K562 (cell line): ENCODE data around the gene CLCF1. TPM values are rescaled to one million over a fixed set of nuclear protein-coding genes. Genes with fewer than 3 reads are reported as not detected.

Experiments
- BRD9 ChIP-seq: fragments of 450-650 bp; IDR thresholded peaks from 2 replicates; pipeline ENCODE4 v1.6.1; 2018; ENCODE audit warnings: low read depth; ENCODE audit not compliant: partially characterized antibody
- CBX5 ChIP-seq: IDR thresholded peaks from 2 replicates; pipeline ENCODE4 v1.6.1; 2014; ENCODE audit warnings: low read depth, borderline replicate concordance
- CEBPG ChIP-seq, 3 experiments: fragments of 200-800 bp in 1 of 3; sonication (Bioruptor generic) in 1 of 3; sonication (generic) in 1 of 3; formaldehyde crosslinking in 1 of 3; IDR thresholded peaks in 2 of 3; conservative IDR thresholded peaks in 1 of 3; 2 replicates each; pipeline versions ENCODE4 v1.6.1 to v1.8.0; 2016 to 2022; ENCODE audit warnings: missing compliant biosample characterization in 2 of 3, missing genetic modification characterization in 2 of 3, mild to moderate bottlenecking in 1 of 3, missing genetic modification reagents in 1 of 3
- CSDE1 ChIP-seq, 2 experiments: fragments of 450-650 bp; IDR thresholded peaks; 2 replicates each; pipeline ENCODE4 v1.6.1; 2016; ENCODE audit warnings: mild to moderate bottlenecking in 1 of 2
- ETV5 ChIP-seq: sonication (generic); formaldehyde crosslinking; IDR thresholded peaks from 2 replicates; pipeline ENCODE4 v1.4.0; 2020; ENCODE audit warnings: low read depth, mild to moderate bottlenecking, missing genetic modification reagents
- FOXK2 ChIP-seq, 2 experiments: fragments of 450-650 bp; IDR thresholded peaks in 1 of 2; conservative IDR thresholded peaks in 1 of 2; 2 replicates each; pipeline ENCODE4 v1.6.1; 2016; ENCODE audit warnings: low read depth in 2 of 2, mild to moderate bottlenecking in 1 of 2
- GABPB1 ChIP-seq: sonication (generic); formaldehyde crosslinking; IDR thresholded peaks from 2 replicates; pipeline ENCODE4 v1.8.0; 2022; ENCODE audit warnings: mild to moderate bottlenecking, missing genetic modification reagents
- HNRNPL ChIP-seq: fragments of 200-400 bp; formaldehyde crosslinking; IDR thresholded peaks from 2 replicates; pipeline ENCODE4 v1.6.1; 2017; ENCODE audit warnings: low read depth, mild to moderate bottlenecking, low read length
- MBD2 ChIP-seq: sonication (generic); IDR thresholded peaks from 2 replicates; pipeline ENCODE4 v1.6.1; 2016; ENCODE audit warnings: low read depth, borderline replicate concordance
- MEIS2 ChIP-seq: fragments of 450-650 bp; IDR thresholded peaks from 2 replicates; pipeline ENCODE4 v1.6.1; 2014; ENCODE audit warnings: mild to moderate bottlenecking; ENCODE audit not compliant: partially characterized antibody
- PHB ChIP-seq: fragments of 250-450 bp; sonication (Bioruptor Pico); IDR thresholded peaks from 2 replicates; pipeline ENCODE4 v1.5.0; 2021
- SOX6 ChIP-seq: fragments of 450-650 bp; IDR thresholded peaks from 2 replicates; pipeline ENCODE4 v1.6.1; 2014; ENCODE audit warnings: mild to moderate bottlenecking
- SP1 ChIP-seq: sonication (generic); formaldehyde crosslinking; IDR thresholded peaks from 2 replicates; pipeline ENCODE4 v1.8.1; 2022; ENCODE audit warnings: mild to moderate bottlenecking, missing genetic modification reagents
- SREBF1 ChIP-seq: fragments of 150-350 bp; IDR thresholded peaks from 2 replicates; pipeline ENCODE4 v1.6.1; 2014; ENCODE audit warnings: antibody characterized with exemption, low read depth, low read length, borderline replicate concordance
- TAF1 ChIP-seq: IDR thresholded peaks from 2 replicates; pipeline ENCODE4 v1.6.1; 2011; ENCODE audit warnings: mild to moderate bottlenecking, low read length, moderate library complexity; ENCODE audit not compliant: insufficient read depth, control insufficient read depth, severe bottlenecking; ENCODE audit errors: extremely low read depth
- TRIM24 ChIP-seq, 2 experiments: fragments of 450-650 bp; IDR thresholded peaks; 2 replicates each; pipeline ENCODE4 v1.6.1; 2016
- ZBTB7A ChIP-seq: IDR thresholded peaks from 2 replicates; pipeline ENCODE4 v1.6.1; 2011; ENCODE audit warnings: low read depth, mild to moderate bottlenecking, low read length, moderate library complexity, borderline replicate concordance; ENCODE audit not compliant: control insufficient read depth
- ZNF408 ChIP-seq: fragments of 250-450 bp; sonication (Bioruptor Pico); IDR thresholded peaks from 2 replicates; pipeline ENCODE4 v1.4.0; 2020; ENCODE audit warnings: low read depth, mild to moderate bottlenecking, moderate library complexity
- polyA plus RNA-seq, 8 experiments: library from polyadenylated mRNA; depleted of rRNA in 4 of 8; stranded (reverse) in 5 of 8; unstranded in 3 of 8; fragments of >200 nt; fragmentation: Nextera tagmentation in 2 of 8; fragmentation: Illumina TruSeq in 1 of 8; extraction: Ambion mirVana in 2 of 8; extraction: Trizol in 1 of 8; gene quantifications; 2 replicates each; pipeline versions ENCODE4 v1.2.1 to v1.2.3, GENCODE V29; 2011 to 2014; ENCODE audit warnings: inconsistent platforms in 1 of 8, missing spikeins in 1 of 8
- total RNA-seq, 7 experiments: library from RNA; depleted of rRNA in 6 of 7; stranded (reverse); fragments of >200 nt in 6 of 7; fragmentation: Illumina TruSeq in 2 of 7; extraction: Trizol in 2 of 7; gene quantifications; 2 replicates each; pipeline versions ENCODE4 v1.2.1 to v1.2.3, GENCODE V29; 2011 to 2021; ENCODE audit warnings: low replicate concordance in 1 of 7
- TF ChIP-seq, protein P1 (sequence below): fragments of 450-650 bp; conservative IDR thresholded peaks from 2 replicates; pipeline ENCODE4 v1.6.1; 2016; ENCODE audit warnings: missing genetic modification characterization, low read depth, mild to moderate bottlenecking, control low read depth, missing compliant biosample characterization
- TF ChIP-seq, protein P2 (sequence below): fragments of 450-650 bp; IDR thresholded peaks from 2 replicates; pipeline ENCODE4 v1.6.1; 2016; ENCODE audit warnings: antibody characterized with exemption
- TF ChIP-seq, protein P3 (sequence below): sonication (generic); formaldehyde crosslinking; IDR thresholded peaks from 2 replicates; pipeline ENCODE4 v1.8.1; 2023; ENCODE audit warnings: mild to moderate bottlenecking, missing genetic modification reagents

Gene CLCF1
- total and polyA plus RNA-seq, 9 of the 15 experiments (the other 6 are each of a cell fraction or from before 2014, with no cell fraction given) = 0.49 to 5.8 (median 3.0) TPM

DNA sequence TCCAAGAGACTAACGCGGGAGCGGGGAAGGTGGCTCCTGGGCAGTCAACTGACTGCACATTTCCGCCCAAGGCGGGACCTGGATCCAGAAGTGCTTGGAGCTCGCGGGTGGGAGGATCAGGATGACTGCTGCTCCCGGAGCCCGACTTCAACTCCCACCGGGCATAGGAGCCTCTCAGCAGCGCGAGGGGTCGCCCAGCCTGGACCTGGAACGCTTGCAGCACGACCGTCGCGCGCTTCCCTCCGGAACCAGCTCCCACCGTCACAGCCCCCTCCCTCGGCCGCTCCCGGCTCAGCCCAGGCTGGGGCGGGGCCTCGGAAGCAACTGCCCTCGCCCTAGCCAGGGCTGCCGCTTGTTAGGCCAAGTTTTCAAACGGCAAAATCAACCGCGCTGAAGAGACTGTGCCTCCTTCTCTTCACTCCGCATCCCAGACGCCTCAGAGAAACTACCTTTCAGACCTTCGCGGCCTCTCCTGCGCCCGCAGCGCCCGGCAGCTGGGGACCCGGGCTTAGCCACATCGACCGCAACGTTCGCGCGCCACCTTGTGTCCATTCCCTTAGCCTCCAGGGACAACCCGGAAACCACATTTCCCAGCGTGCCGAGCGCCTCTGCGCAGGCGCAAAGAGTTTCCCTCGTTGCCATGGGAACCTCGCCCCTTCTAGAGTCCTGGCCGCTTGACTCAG, 56.1 kb downstream of the CLCF1 start (continued):
- TF ChIP-seq, protein P1, sequence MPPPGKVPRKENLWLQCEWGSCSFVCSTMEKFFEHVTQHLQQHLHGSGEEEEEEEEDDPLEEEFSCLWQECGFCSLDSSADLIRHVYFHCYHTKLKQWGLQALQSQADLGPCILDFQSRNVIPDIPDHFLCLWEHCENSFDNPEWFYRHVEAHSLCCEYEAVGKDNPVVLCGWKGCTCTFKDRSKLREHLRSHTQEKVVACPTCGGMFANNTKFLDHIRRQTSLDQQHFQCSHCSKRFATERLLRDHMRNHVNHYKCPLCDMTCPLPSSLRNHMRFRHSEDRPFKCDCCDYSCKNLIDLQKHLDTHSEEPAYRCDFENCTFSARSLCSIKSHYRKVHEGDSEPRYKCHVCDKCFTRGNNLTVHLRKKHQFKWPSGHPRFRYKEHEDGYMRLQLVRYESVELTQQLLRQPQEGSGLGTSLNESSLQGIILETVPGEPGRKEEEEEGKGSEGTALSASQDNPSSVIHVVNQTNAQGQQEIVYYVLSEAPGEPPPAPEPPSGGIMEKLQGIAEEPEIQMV = 0 out of 2 replicates have a peak, but pooled peaks have one; percentile 36
- TF ChIP-seq CSDE1 (IDR thresholded peaks at IDR 0.05) (peak in 1 of 2 experiments; percentile 98; a peak in 2 of 4 replicates), CBX5 (no peak), MBD2 (peak; percentile 70; the same call in 1 of the 2 replicates), MEIS2 (peak; percentile 81), SREBF1 (peak; percentile 50; the same call in 1 of the 2 replicates), TAF1 (peak; percentile 40), SP1 (peak; percentile 93), FOXK2 (conservative IDR thresholded peaks at IDR 0.05 in 1 of 2, IDR thresholded peaks at IDR 0.05 in 1 of 2; ENCODE audit: low read depth in 2 of 2) (peak in 1 of 2 experiments; percentile 32; a peak in 2 of 4 replicates), SOX6 (peak; percentile 63; the same call in 1 of the 2 replicates), BRD9 (peak; percentile 99), GABPB1 (peak; percentile 86), HNRNPL (0 out of 2 replicates have a peak, but pooled peaks have one; percentile 52), TRIM24 (IDR thresholded peaks at IDR 0.05) (peak in 1 of 2 experiments; percentile 50; a peak in 1 of 4 replicates), ETV5 (CRISPR knock-in tag) (peak; percentile 88), PHB (CRISPR knock-in tag) (peak; percentile 14; the same call in 1 of the 2 replicates), ZNF408 (CRISPR knock-in tag) (no peak), CEBPG (CRISPR knock-in tag; IDR thresholded peaks at IDR 0.05) (no peak), CEBPG (tag; conservative IDR thresholded peaks at IDR 0.05 in 1 of 2, IDR thresholded peaks at IDR 0.05 in 1 of 2) (no peak), ZBTB7A (peak; percentile 80; the same call in 1 of the 2 replicates)
- TF ChIP-seq, protein P2, sequence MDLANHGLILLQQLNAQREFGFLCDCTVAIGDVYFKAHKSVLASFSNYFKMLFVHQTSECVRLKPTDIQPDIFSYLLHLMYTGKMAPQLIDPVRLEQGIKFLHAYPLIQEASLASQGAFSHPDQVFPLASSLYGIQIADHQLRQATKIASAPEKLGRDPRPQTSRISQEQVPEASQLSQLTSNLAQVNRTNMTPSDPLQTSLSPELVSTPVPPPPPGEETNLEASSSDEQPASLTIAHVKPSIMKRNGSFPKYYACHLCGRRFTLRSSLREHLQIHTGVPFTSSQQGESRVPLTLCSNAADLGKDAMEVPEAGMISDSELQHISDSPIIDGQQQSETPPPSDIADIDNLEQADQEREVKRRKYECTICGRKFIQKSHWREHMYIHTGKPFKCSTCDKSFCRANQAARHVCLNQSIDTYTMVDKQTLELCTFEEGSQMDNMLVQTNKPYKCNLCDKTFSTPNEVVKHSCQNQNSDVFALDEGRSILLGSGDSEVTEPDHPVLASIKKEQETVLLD = peak; percentile 97
- TF ChIP-seq, protein P3, sequence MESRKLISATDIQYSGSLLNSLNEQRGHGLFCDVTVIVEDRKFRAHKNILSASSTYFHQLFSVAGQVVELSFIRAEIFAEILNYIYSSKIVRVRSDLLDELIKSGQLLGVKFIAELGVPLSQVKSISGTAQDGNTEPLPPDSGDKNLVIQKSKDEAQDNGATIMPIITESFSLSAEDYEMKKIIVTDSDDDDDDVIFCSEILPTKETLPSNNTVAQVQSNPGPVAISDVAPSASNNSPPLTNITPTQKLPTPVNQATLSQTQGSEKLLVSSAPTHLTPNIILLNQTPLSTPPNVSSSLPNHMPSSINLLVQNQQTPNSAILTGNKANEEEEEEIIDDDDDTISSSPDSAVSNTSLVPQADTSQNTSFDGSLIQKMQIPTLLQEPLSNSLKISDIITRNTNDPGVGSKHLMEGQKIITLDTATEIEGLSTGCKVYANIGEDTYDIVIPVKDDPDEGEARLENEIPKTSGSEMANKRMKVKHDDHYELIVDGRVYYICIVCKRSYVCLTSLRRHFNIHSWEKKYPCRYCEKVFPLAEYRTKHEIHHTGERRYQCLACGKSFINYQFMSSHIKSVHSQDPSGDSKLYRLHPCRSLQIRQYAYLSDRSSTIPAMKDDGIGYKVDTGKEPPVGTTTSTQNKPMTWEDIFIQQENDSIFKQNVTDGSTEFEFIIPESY (CRISPR knock-in tag) = peak; percentile 59; the same call in 1 of the 2 replicates
